HCT116 (cell line): ENCODE data around the gene UBE2G2. TPM values are rescaled to one million over a fixed set of nuclear protein-coding genes. Genes with fewer than 3 reads are reported as not detected.

Experiments
- ATAC-seq: fragments of 200-7000 bp; cut with Tn5 transposase; 2 replicates; pipeline ENCODE4 v1.9.1; 2020; ENCODE audit warnings: mild to moderate bottlenecking, moderate library complexity
- BruUV-seq: library from RNA; stranded (reverse); fragments of 400-500 nt; replicated peaks from 2 replicates; lab custom pipeline; 2021; lab: Mats Ljungman, UMichigan
- CTCF ChIA-PET: fragments of 300-600 bp; sonication (Branson Sonifier 250); formaldehyde crosslinking; loops from one replicate; lab custom pipeline; 2021; ENCODE audit warnings: antibody characterized with exemption; lab: Charles Lee
- POLR2A ChIA-PET: fragments of 300-600, 350-600 bp; sonication (Branson Sonifier 250); formaldehyde crosslinking; loops from one replicate; lab custom pipeline; 2021; ENCODE audit warnings: antibody characterized with exemption; lab: Charles Lee
- RAD21 ChIA-PET, 2 experiments: fragments of 300-600 bp; sonication (Branson Sonifier 250); formaldehyde crosslinking; loops; one replicate each; lab custom pipeline; 2023; ENCODE audit warnings: low total read pairs in 2 of 2; ENCODE audit not compliant: uncharacterized antibody in 2 of 2, unreplicated experiment in 2 of 2, low non-redundant PET in 1 of 2; lab: Charles Lee
- DNase-seq: peaks from one replicate; pipeline ENCODE4 v3.0.0-alpha.2; 2010; ENCODE audit warnings: low read depth, low spot score
- H2AFZ ChIP-seq: fragments of 200-600 bp; shearing (Covaris generic), sonication (generic); 2 replicates; pipeline ENCODE4 v1.6.1; 2017; ENCODE audit warnings: low read depth, mixed run types, mixed read lengths, antibody characterized with exemption, low read length; ENCODE audit not compliant: poor library complexity, severe bottlenecking
- H3K27ac ChIP-seq: 2 replicates; pipeline ENCODE4 v1.5.1; 2012; ENCODE audit warnings: low read depth, low read length
- H3K27me3 ChIP-seq: fragments of 200-600 bp; sonication (generic); 2 replicates; pipeline ENCODE4 v1.6.1; 2016; ENCODE audit warnings: mixed run types, low read length, mixed read lengths; ENCODE audit not compliant: insufficient read depth
- H3K36me3 ChIP-seq, 2 experiments: fragments of 200-500 bp in 1 of 2; fragments of 200-600 bp in 1 of 2; sonication (Bioruptor generic) in 1 of 2; sonication (generic) in 1 of 2; 2 replicates each; pipeline versions ENCODE4 v1.5.1 to v1.6.1; 2014 to 2016; ENCODE audit warnings: low read length in 2 of 2, inconsistent platforms in 1 of 2, mixed read lengths in 1 of 2, mixed run types in 1 of 2; ENCODE audit not compliant: insufficient read depth in 2 of 2, control insufficient read depth in 1 of 2
- H3K4me1 ChIP-seq, 2 experiments: fragments of 200-600 bp in 1 of 2; sonication (generic) in 1 of 2; 2 replicates each; pipeline versions ENCODE4 v1.5.1 to v1.6.1; 2012 to 2017; ENCODE audit warnings: low read length in 2 of 2, inconsistent platforms in 1 of 2, mild to moderate bottlenecking in 1 of 2, mixed read lengths in 1 of 2, mixed run types in 1 of 2, moderate library complexity in 1 of 2; ENCODE audit not compliant: insufficient read depth in 2 of 2, control insufficient read depth in 1 of 2
- H3K4me2 ChIP-seq: fragments of 200-600 bp; sonication (generic); 2 replicates; pipeline ENCODE4 v1.6.1; 2017; ENCODE audit warnings: mixed run types, low read length, mixed read lengths
- H3K4me3 ChIP-seq, 2 experiments: fragments of 200-600 bp in 1 of 2; sonication (generic) in 1 of 2; replicated peaks in 1 of 2; 2 replicates each; pipeline ENCODE4 v1.5.1; 2011 to 2016; ENCODE audit warnings: low read length in 2 of 2, control low read depth in 1 of 2, low read depth in 1 of 2, mild to moderate bottlenecking in 1 of 2, mixed read lengths in 1 of 2, mixed run types in 1 of 2
- H3K79me2 ChIP-seq: fragments of 200-600 bp; sonication (generic); 2 replicates; pipeline ENCODE4 v1.6.1; 2017; ENCODE audit warnings: mild to moderate bottlenecking, mixed run types, low read length, moderate library complexity, mixed read lengths; ENCODE audit not compliant: insufficient read depth
- H3K9ac ChIP-seq: fragments of 200-600 bp; sonication (generic); 2 replicates; pipeline ENCODE4 v1.6.1; 2016; ENCODE audit warnings: low read length, mixed read lengths
- H3K9me2 ChIP-seq: fragments of 200-600 bp; sonication (generic), shearing (Covaris generic); 2 replicates; pipeline ENCODE4 v1.6.1; 2017; ENCODE audit warnings: mixed run types, mild to moderate bottlenecking, moderate library complexity; ENCODE audit not compliant: insufficient read depth
- H3K9me3 ChIP-seq, 2 experiments: fragments of 200-500 bp in 1 of 2; fragments of 200-600 bp in 1 of 2; sonication (Bioruptor generic) in 1 of 2; sonication (generic) in 1 of 2; 2 replicates each; pipeline ENCODE4 v1.6.1; 2014 to 2017; ENCODE audit warnings: low read length in 2 of 2, mixed read lengths in 2 of 2, inconsistent platforms in 1 of 2, low read depth in 1 of 2, mild to moderate bottlenecking in 1 of 2, mixed run types in 1 of 2, moderate library complexity in 1 of 2; ENCODE audit not compliant: control insufficient read depth in 1 of 2, insufficient read depth in 1 of 2
- H4K20me1 ChIP-seq: fragments of 200-600 bp; sonication (generic), shearing (Covaris generic); 2 replicates; pipeline ENCODE4 v1.6.1; 2017; ENCODE audit warnings: mixed run types, mild to moderate bottlenecking, moderate library complexity; ENCODE audit not compliant: insufficient read depth
- CBX3 ChIP-seq: IDR thresholded peaks from 2 replicates; pipeline ENCODE4 v1.6.1; 2012; ENCODE audit warnings: low read depth
- CEBPB ChIP-seq: IDR thresholded peaks from 2 replicates; pipeline ENCODE4 v1.6.1; 2012; ENCODE audit warnings: low read depth
- JUND ChIP-seq: IDR thresholded peaks from 2 replicates; pipeline ENCODE4 v1.6.1; 2012
- POLR2AphosphoS5 ChIP-seq: IDR thresholded peaks from 2 replicates; pipeline ENCODE4 v1.6.1; 2011; ENCODE audit warnings: mild to moderate bottlenecking, low read depth, low read length, moderate library complexity
- SIN3A ChIP-seq: IDR thresholded peaks from 2 replicates; pipeline ENCODE4 v1.6.1; 2012; ENCODE audit warnings: low read depth
- SRF ChIP-seq: IDR thresholded peaks from 2 replicates; pipeline ENCODE4 v1.6.1; 2012; ENCODE audit warnings: low read depth
- ZBTB33 ChIP-seq: IDR thresholded peaks from 2 replicates; pipeline ENCODE4 v1.6.1; 2011; ENCODE audit warnings: mild to moderate bottlenecking, low read length, moderate library complexity; ENCODE audit not compliant: insufficient replicate concordance; ENCODE audit errors: extremely low read depth
- intact Hi-C: fragments of 100-400 bp; cut with micrococcal nuclease; formaldehyde crosslinking; loops from 2 replicates; pipeline ENCODE4 v1.10.0; 2022
- total RNA-seq: library from RNA; stranded (reverse); gene quantifications from one replicate; pipeline ENCODE4 v1.2.1, GENCODE V29; 2021; ENCODE audit not compliant: unreplicated experiment

UBE2G2 gene
- total RNA-seq, 1 experiment from 2014 or later = 86.5 TPM

- H3K27me3 ChIP-seq = no peaks in the 10 kb centered on the region
- H4K20me1 ChIP-seq = no peaks in the 10 kb centered on the region
- no TSS peak for BruUV-seq
- H3K9me2 ChIP-seq = no peaks in the 10 kb centered on the region
- intact Hi-C loops = no loop called here
- H3K4me1 ChIP-seq = peaks cover 12 to 17% of the 10 kb centered on the region in 2 experiments
- RAD21 ChIA-PET = no interaction called here
- H2AFZ ChIP-seq = no peak overlapping the region
- H3K9ac ChIP-seq = no peak overlapping the region
- TF ChIP-seq POLR2AphosphoS5 = no peak
- TF ChIP-seq CBX3 = no peak
- TF ChIP-seq SRF = no peak
- TF ChIP-seq JUND = no peak
- TF ChIP-seq ZBTB33 = no peak
- TF ChIP-seq CEBPB = no peak
- TF ChIP-seq SIN3A = no peak
- DNase-seq (no peak), ATAC-seq (no peak)
- no peaks in the 10 kb centered on the region for H3K36me3 ChIP-seq
- POLR2A ChIA-PET = no interaction called here
- H3K9me3 ChIP-seq = no peaks in the 10 kb centered on the region
- no peak overlapping the region for H3K4me3 ChIP-seq
- no peak overlapping the region for H3K27ac ChIP-seq
- H3K79me2 ChIP-seq = no peaks in the 10 kb centered on the region
- CTCF ChIA-PET = no interaction called here
- H3K4me2 ChIP-seq = no peak overlapping the region
Observed at GRCh38 chr21:44749759-44750674, 51.6 kb downstream of the UBE2G2 start.
